Bronchus fibroblast of lung (primary cell): ENCODE measurements around the gene PTPRO. TPM values are rescaled to one million over a fixed set of nuclear protein-coding genes. Genes with fewer than 3 reads are reported as not detected.

Source experiments
- total RNA-seq: library from RNA; depleted of rRNA; stranded (reverse); fragments of >200 nt; gene quantifications from 2 replicates; pipeline ENCODE4 v1.2.3, GENCODE V29; 2015

Gene PTPRO
- total RNA-seq: 0.15 and 0.17 TPM in 2 replicates

DNA sequence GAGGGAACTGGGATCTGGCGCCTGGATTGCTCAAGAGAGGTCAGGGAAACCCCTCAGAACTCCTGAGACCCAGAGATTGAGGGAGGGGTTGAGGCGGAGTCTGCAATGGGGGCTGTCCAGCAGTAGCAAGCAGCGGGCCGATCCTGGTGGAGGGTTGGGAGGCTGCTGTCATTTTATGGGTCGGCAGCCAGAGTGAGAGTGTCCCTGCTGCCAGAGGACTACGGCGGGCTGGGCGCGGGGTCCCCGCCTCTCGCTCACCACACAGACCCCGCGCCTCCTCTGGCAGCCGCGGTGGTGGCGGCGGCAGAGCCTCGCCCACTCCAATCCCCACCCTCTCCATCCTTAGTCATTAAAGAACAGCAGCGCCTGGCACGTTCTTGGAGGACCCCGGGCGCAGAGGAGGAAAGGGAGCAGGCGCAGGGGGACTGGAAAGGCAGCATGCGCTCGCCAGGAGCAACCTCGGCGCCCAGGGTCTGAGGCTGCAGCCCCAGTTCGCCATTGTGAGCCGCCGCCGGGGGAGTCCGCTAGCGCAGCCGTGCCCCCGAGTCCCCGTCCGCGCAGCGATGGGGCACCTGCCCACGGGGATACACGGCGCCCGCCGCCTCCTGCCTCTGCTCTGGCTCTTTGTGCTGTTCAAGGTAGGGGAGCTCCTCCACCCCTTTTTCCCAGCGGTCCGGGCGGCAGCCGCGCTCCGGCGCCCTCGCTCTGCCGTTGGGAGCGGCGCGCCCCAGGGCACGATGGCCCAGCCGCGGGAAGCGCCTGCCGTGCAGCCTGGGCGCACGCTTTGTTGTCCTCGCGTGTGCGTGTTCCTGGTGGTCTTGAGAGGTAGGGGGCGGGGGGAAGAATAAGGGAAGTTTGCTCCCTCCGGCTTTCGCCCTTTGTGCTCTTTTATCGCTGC lies at the start of gene PTPRO:
Gene PTPRO (plus strand): TSS at position 345 of the 898 bp plus-strand sequence.

Other genes starting within 250 kb of the PTPRO start
- gene RERG, start 101.1 kb upstream of the PTPRO start, total RNA-seq: 0.15 and 0.17 TPM in 2 replicates